Keratinocyte (primary cell): ENCODE data around the gene GID8.

Experiments used
- EZH2 ChIP-seq: IDR thresholded peaks from one replicate; pipeline ENCODE4 v1.6.1; 2012; ENCODE audit warnings: inconsistent platforms, mild to moderate bottlenecking, low read length, moderate library complexity
- TF ChIP-seq, protein P1 (sequence below), 3 experiments: IDR thresholded peaks in 1 of 3; conservative IDR thresholded peaks in 1 of 3; optimal IDR thresholded peaks in 1 of 3; 2 replicates in 2 of 3; 3 replicates in 1 of 3; pipeline versions ENCODE3 to v1.5.1; 2011; ENCODE audit warnings: low read length in 3 of 3, mild to moderate bottlenecking in 3 of 3, moderate library complexity in 2 of 3, control low read depth in 1 of 3, inconsistent platforms in 1 of 3; ENCODE audit not compliant: insufficient read depth in 2 of 3; ENCODE audit errors: extremely low read depth in 1 of 3

DNA sequence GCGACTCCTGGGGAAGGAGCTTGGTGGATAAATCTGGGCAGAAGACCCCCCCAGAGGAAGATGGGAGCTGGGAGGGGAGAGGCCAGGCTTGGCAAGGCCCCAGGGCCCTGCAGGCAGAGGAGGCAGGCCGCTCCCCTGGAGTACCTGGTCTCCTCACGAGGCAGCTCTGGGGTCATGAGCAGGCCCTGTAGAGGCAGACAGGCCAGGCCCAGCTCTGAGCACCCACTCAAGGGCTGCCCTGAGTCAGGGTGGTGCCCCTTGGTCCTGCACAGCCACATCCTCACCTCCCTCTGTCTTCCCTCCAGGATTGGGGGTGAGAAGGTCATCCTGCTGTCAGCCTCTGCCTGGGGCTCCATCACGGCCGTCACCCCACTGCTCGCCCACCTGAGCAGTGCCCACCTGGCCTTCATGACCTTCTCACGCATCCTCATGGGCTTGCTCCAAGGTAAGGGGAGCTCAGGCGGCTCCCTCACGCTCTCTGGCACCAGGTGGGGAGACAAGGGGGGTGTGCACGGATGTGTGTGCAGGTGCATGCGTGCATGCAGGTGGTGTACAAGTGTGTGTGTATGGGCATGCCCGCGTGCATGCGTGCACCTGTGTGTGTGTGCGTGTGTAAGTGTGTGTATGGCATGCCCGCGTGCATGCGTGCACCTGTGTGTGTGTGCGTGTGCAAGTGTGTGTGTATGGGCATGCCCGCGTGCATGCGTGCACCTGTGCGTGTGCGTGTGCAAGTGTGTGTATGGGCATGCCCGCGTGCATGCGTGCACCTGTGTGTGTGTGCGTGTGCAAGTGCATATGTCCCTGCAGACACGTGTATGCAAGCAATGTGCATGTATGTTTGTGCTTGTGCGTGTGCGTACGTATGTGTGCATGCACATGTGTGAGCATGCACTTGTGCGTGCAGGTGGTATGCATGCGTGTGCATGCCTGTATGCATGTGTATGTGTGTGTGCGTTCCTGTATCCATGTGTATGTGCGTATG is 19.5 kb downstream of the GID8 start:
- TF ChIP-seq, protein P1, sequence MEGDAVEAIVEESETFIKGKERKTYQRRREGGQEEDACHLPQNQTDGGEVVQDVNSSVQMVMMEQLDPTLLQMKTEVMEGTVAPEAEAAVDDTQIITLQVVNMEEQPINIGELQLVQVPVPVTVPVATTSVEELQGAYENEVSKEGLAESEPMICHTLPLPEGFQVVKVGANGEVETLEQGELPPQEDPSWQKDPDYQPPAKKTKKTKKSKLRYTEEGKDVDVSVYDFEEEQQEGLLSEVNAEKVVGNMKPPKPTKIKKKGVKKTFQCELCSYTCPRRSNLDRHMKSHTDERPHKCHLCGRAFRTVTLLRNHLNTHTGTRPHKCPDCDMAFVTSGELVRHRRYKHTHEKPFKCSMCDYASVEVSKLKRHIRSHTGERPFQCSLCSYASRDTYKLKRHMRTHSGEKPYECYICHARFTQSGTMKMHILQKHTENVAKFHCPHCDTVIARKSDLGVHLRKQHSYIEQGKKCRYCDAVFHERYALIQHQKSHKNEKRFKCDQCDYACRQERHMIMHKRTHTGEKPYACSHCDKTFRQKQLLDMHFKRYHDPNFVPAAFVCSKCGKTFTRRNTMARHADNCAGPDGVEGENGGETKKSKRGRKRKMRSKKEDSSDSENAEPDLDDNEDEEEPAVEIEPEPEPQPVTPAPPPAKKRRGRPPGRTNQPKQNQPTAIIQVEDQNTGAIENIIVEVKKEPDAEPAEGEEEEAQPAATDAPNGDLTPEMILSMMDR (optimal IDR thresholded peaks at IDR 0.05 in 1 of 3, IDR thresholded peaks at IDR 0.05 in 1 of 3, conservative IDR thresholded peaks at IDR 0.05 in 1 of 3; ENCODE audit: extremely low read depth in 1 of 3, insufficient read depth in 2 of 3, low read length in 3 of 3): no peak
- TF ChIP-seq EZH2: no peak
